Liver (tissue), 9 donors: ENCODE results near the gene MBOAT1. TPM values are rescaled to one million over a fixed set of nuclear protein-coding genes. Genes with fewer than 3 reads are reported as not detected.

Experiments used
- DNase-seq: peaks from one replicate; pipeline ENCODE4 v3.0.0-alpha.2; 2017; ENCODE audit warnings: low spot score
- H3K27ac ChIP-seq, 2 donors: one replicate each; pipeline ENCODE4 v1.7.0; 2013; ENCODE audit warnings: inconsistent platforms in 2 of 2, low read length in 2 of 2, control low read depth in 1 of 2, low read depth in 1 of 2, mild to moderate bottlenecking in 1 of 2
- H3K27me3 ChIP-seq, 4 donors: one replicate each; pipeline versions ENCODE4 v1.6.1 to v1.7.0; 2013; ENCODE audit warnings: low read length in 3 of 4, inconsistent platforms in 1 of 4, mild to moderate bottlenecking in 1 of 4, moderate library complexity in 1 of 4; ENCODE audit not compliant: control insufficient read depth in 4 of 4, insufficient read depth in 4 of 4
- H3K36me3 ChIP-seq, 4 donors: one replicate each; pipeline versions ENCODE4 v1.6.1 to v1.7.0; 2013; ENCODE audit warnings: low read length in 3 of 4, mild to moderate bottlenecking in 3 of 4, low read depth in 1 of 4, moderate library complexity in 1 of 4; ENCODE audit not compliant: control insufficient read depth in 4 of 4, insufficient read depth in 3 of 4
- H3K4me1 ChIP-seq, 4 donors: one replicate each; pipeline versions ENCODE4 v1.6.1 to v1.7.0; 2013; ENCODE audit warnings: low read length in 3 of 4, mild to moderate bottlenecking in 3 of 4, moderate library complexity in 1 of 4; ENCODE audit not compliant: control insufficient read depth in 4 of 4, insufficient read depth in 4 of 4
- H3K4me3 ChIP-seq, 3 donors: one replicate each; pipeline versions ENCODE4 v1.6.1 to v1.7.0; 2013; ENCODE audit warnings: low read length in 3 of 3, control low read depth in 1 of 3, low read depth in 1 of 3, mild to moderate bottlenecking in 1 of 3
- H3K9ac ChIP-seq, 2 donors: one replicate each; pipeline ENCODE4 v1.7.0; 2013; ENCODE audit warnings: low read length in 2 of 2, mild to moderate bottlenecking in 2 of 2, moderate library complexity in 2 of 2, control low read depth in 1 of 2, low read depth in 1 of 2
- H3K9me3 ChIP-seq, 4 donors: one replicate each; pipeline versions ENCODE4 v1.6.1 to v1.7.0; 2013; ENCODE audit warnings: low read length in 3 of 4; ENCODE audit not compliant: control insufficient read depth in 4 of 4
- ATF3 ChIP-seq: IDR thresholded peaks from 2 replicates; pipeline ENCODE4 v1.6.1; 2016; ENCODE audit warnings: antibody characterized with exemption
- CTCF ChIP-seq: fragments of 150-350 bp; IDR thresholded peaks from 2 replicates; pipeline ENCODE4 v1.5.1; 2017; ENCODE audit warnings: improper control_type of control experiment, low read depth, low read length; ENCODE audit not compliant: missing input control
- EGR1 ChIP-seq, 2 donors: IDR thresholded peaks; 2 replicates each; pipeline ENCODE4 v1.6.1; 2016 to 2018; ENCODE audit warnings: antibody characterized with exemption in 2 of 2, low read depth in 2 of 2
- FOXA1 ChIP-seq: IDR thresholded peaks from 2 replicates; pipeline ENCODE4 v1.6.1; 2016; ENCODE audit warnings: antibody characterized with exemption
- FOXA2 ChIP-seq: IDR thresholded peaks from 2 replicates; pipeline ENCODE4 v1.6.1; 2016; ENCODE audit warnings: antibody characterized with exemption
- GABPA ChIP-seq, 2 donors: IDR thresholded peaks in 1 of 2; conservative IDR thresholded peaks in 1 of 2; 2 replicates each; pipeline ENCODE4 v1.6.1; 2016; ENCODE audit warnings: antibody characterized with exemption in 2 of 2, mild to moderate bottlenecking in 1 of 2, moderate library complexity in 1 of 2
- HNF4A ChIP-seq, 2 donors: conservative IDR thresholded peaks; 2 replicates each; pipeline ENCODE4 v1.6.1; 2016; ENCODE audit warnings: antibody characterized with exemption in 2 of 2, mild to moderate bottlenecking in 2 of 2
- HNF4G ChIP-seq: IDR thresholded peaks from 2 replicates; pipeline ENCODE4 v1.6.1; 2016; ENCODE audit warnings: antibody characterized with exemption
- JUND ChIP-seq, 2 donors: IDR thresholded peaks; 2 replicates each; pipeline ENCODE4 v1.6.1; 2016; ENCODE audit warnings: antibody characterized with exemption in 2 of 2
- MAX ChIP-seq: IDR thresholded peaks from 2 replicates; pipeline ENCODE4 v1.6.1; 2016; ENCODE audit warnings: antibody characterized with exemption
- NR2F2 ChIP-seq: IDR thresholded peaks from 2 replicates; pipeline ENCODE4 v1.6.1; 2016; ENCODE audit warnings: antibody characterized with exemption
- RAD21 ChIP-seq, 2 donors: IDR thresholded peaks; 2 replicates each; pipeline ENCODE4 v1.6.1; 2016; ENCODE audit warnings: antibody characterized with exemption in 2 of 2, mild to moderate bottlenecking in 2 of 2
- REST ChIP-seq: IDR thresholded peaks from 2 replicates; pipeline ENCODE4 v1.6.1; 2016; ENCODE audit warnings: antibody characterized with exemption, mild to moderate bottlenecking
- SP1 ChIP-seq: IDR thresholded peaks from 2 replicates; pipeline ENCODE4 v1.6.1; 2018; ENCODE audit warnings: antibody characterized with exemption, mild to moderate bottlenecking
- TAF1 ChIP-seq: conservative IDR thresholded peaks from 2 replicates; pipeline ENCODE4 v1.6.1; 2016; ENCODE audit warnings: antibody characterized with exemption, mild to moderate bottlenecking
- YY1 ChIP-seq: IDR thresholded peaks from 2 replicates; pipeline ENCODE4 v1.6.1; 2016; ENCODE audit warnings: antibody characterized with exemption, mild to moderate bottlenecking
- ZBTB33 ChIP-seq: IDR thresholded peaks from 2 replicates; pipeline ENCODE4 v1.6.1; 2016; ENCODE audit warnings: antibody characterized with exemption
- WGBS: extraction: QIAGEN DNeasy Blood & Tissue Kit; methylation state at CpG from one replicate; pipeline ENCODE4 v1.1.7; 2013; 5-methylcytosine and 5-hydroxymethylcytosine counted together
- polyA plus RNA-seq, 2 donors: library from polyadenylated mRNA; stranded (reverse) in 1 of 2; unstranded in 1 of 2; fragments of 200-250 nt in 1 of 2; fragments of >200 nt in 1 of 2; fragmentation: Nextera tagmentation in 1 of 2; extraction: Ambion mirVana in 1 of 2; gene quantifications; one replicate each; pipeline versions ENCODE4 v1.2.1 to v1.2.3, GENCODE V29; 2013 to 2015
- total RNA-seq, 2 donors: library from RNA; depleted of rRNA; stranded (reverse); fragments of >200 nt; gene quantifications; one replicate each; pipeline ENCODE4 v1.2.3, GENCODE V29; 2014
- donor health status: healthy.
- donor health status: healthy.
- donor health status: healthy.
- donor health status: healthy.
- donor health status: healthy.

MBOAT1 gene
- total and polyA plus RNA-seq, 4 donors, result 1.2 to 9.3 (median 3.3) TPM

- H3K36me3 ChIP-seq, result no peaks in the 10 kb centered on the region
- TF ChIP-seq REST (no peak), NR2F2 (no peak), TAF1 (no peak), MAX (no peak), CTCF (no peak), HNF4G (no peak), FOXA2 (no peak), JUND (IDR thresholded peaks at IDR 0.05) (no peak), SP1 (no peak), ZBTB33 (no peak), FOXA1 (no peak), GABPA (IDR thresholded peaks at IDR 0.05 in 1 of 2, conservative IDR thresholded peaks at IDR 0.05 in 1 of 2) (no peak), ATF3 (no peak), YY1 (no peak), HNF4A (conservative IDR thresholded peaks at IDR 0.05) (no peak), EGR1 (IDR thresholded peaks at IDR 0.05; ENCODE audit: low read depth in 2 of 2) (no peak), RAD21 (IDR thresholded peaks at IDR 0.05) (no peak)
- no peak for DNase-seq
- 97% methylated on average over 44 of the region's 44 CpGs for WGBS
- H3K9ac ChIP-seq, result no peak overlapping the region
- H3K9me3 ChIP-seq, result no peaks in the 10 kb centered on the region
- H3K27ac ChIP-seq, result no peak overlapping the region
- H3K4me3 ChIP-seq, result no peak overlapping the region
- H3K27me3 ChIP-seq, result no peaks in the 10 kb centered on the region
- H3K4me1 ChIP-seq, result peaks cover 0 to 5% (median 1%) of the 10 kb centered on the region in 4 donors
Observed at GRCh38 chr6:20233007-20233730, 20.9 kb upstream of the MBOAT1 start.
